Measurements from ENCODE around the gene CTDSPL.

CTDSPL gene

GRCh38 chr3:37853691-37854413, 7.8 kb upstream of the CTDSPL start:
- H3K9me3 ChIP-seq (ENCODE audit: control insufficient read depth, insufficient read depth, low read depth, low read length): no peaks in the 10 kb centered on the region
- no peak overlapping the region for H3K27ac ChIP-seq (ENCODE audit: extremely low read depth, low read depth, low read length)
- ChIA-PET POLR2A (interaction anchor here (0.7 kb wide), 1 partner anchor 317 kb away, joined by 7 read pairs; no protein-coding TSS in a partner anchor), CTCF (interaction anchor here (0.5 to 9.5 kb wide), 14 partner anchors 8 to 1417 kb away, joined by 3 to 164 read pairs (median 3); no protein-coding TSS in a partner anchor)
- H3K4me3 ChIP-seq (ENCODE audit: low read depth, low read length): no peak overlapping the region
- no peaks in the 10 kb centered on the region for H3K4me1 ChIP-seq (ENCODE audit: control insufficient read depth, insufficient read depth, low read length)
- H3K36me3 ChIP-seq (ENCODE audit: control insufficient read depth in 2 of 2, insufficient read depth in 1 of 2, low read length in 2 of 2): no peaks in the 10 kb centered on the region
- TF ChIP-seq ZNF138 (tag by site-specific recombination; IDR thresholded peaks at IDR 0.05; ENCODE audit: borderline replicate concordance) (no peak), ZNF747 (tag by site-specific recombination; IDR thresholded peaks at IDR 0.05) (no peak), ZNF362 (tag by site-specific recombination; IDR thresholded peaks at IDR 0.05) (no peak), CTCF (tag by site-specific recombination; IDR thresholded peaks at IDR 0.05) (no peak), ZNF518A (tag by site-specific recombination; conservative IDR thresholded peaks at IDR 0.05; ENCODE audit: low read depth) (no peak), ZNF707 (tag by site-specific recombination; IDR thresholded peaks at IDR 0.05) (no peak), ZSCAN4 (tag by site-specific recombination; IDR thresholded peaks at IDR 0.05) (no peak), ZNF776 (tag by site-specific recombination; IDR thresholded peaks at IDR 0.05; ENCODE audit: borderline replicate concordance) (no peak), PRDM1 (tag by site-specific recombination; IDR thresholded peaks at IDR 0.05) (no peak), ZNF148 (tag by site-specific recombination; IDR thresholded peaks at IDR 0.05; ENCODE audit: borderline replicate concordance) (no peak), ZNF692 (tag by site-specific recombination; IDR thresholded peaks at IDR 0.05) (no peak), REST (tag by site-specific recombination; IDR thresholded peaks at IDR 0.05) (no peak), ZSCAN30 (tag by site-specific recombination; IDR thresholded peaks at IDR 0.05) (no peak), BCL6B (tag by site-specific recombination; IDR thresholded peaks at IDR 0.05) (no peak), ZEB2 (tag by site-specific recombination; IDR thresholded peaks at IDR 0.05) (no peak), GLI4 (tag by site-specific recombination; IDR thresholded peaks at IDR 0.05) (no peak), ZNF473 (tag by site-specific recombination; IDR thresholded peaks at IDR 0.05) (no peak), ZNF621 (tag by site-specific recombination; IDR thresholded peaks at IDR 0.05) (no peak)
